ENCODE measurements around the gene KCNJ16. TPM values are rescaled to one million over a fixed set of nuclear protein-coding genes. Genes with fewer than 3 reads are reported as not detected.
"Not testable (repeated sequence)": the region's sequence is repeated elsewhere in the genome, so short reads cannot be mapped to it uniquely, and the experiment has no call there.

The KCNJ16 gene
- polyA plus RNA-seq (ENCODE audit: insufficient read length in 4 of 4), result 100 to 1,000 TPM in 3 of 4 donors, 1 to 10 TPM in 1; 5.9 to 180 (median 144) TPM

GRCh38 chr17:70074956-70075355 lies at the start of gene KCNJ16:
Gene KCNJ16 (plus strand): TSS chr17:70075225. CDS start chr17:70132088, 56,863 bp downstream.
- DNase-seq (ENCODE audit: low read depth in 4 of 4, low spot score in 3 of 4), result peak; percentile 58 to 85 (median 76)

- no peak for DNase-seq (ENCODE audit: low read depth in 4 of 4, low spot score in 3 of 4)
Observed at GRCh38 chr17:70028397-70028796, 46.6 kb upstream of the KCNJ16 start.

- DNase-seq (ENCODE audit: low read depth in 4 of 4, low spot score in 3 of 4), result no peak
Observed at GRCh38 chr17:70028978-70029767, 45.9 kb upstream of the KCNJ16 start.

GRCh38 chr17:70030371-70030770 lies 44.7 kb upstream of the KCNJ16 start:
- DNase-seq (ENCODE audit: low read depth in 4 of 4, low spot score in 3 of 4), result no peak

GRCh38 chr17:70031341-70031740 lies 43.7 kb upstream of the KCNJ16 start:
- DNase-seq (ENCODE audit: low read depth in 4 of 4, low spot score in 3 of 4), result no peak

GRCh38 chr17:70033165-70033564 lies 41.9 kb upstream of the KCNJ16 start:
- no peak for DNase-seq (ENCODE audit: low read depth in 4 of 4, low spot score in 3 of 4)

GRCh38 chr17:70034158-70034557 lies 40.9 kb upstream of the KCNJ16 start:
- no peak for DNase-seq (ENCODE audit: low read depth in 4 of 4, low spot score in 3 of 4)

- DNase-seq (ENCODE audit: low read depth in 4 of 4, low spot score in 3 of 4), result no peak
Observed at GRCh38 chr17:70037498-70037897, 37.5 kb upstream of the KCNJ16 start.

GRCh38 chr17:70040336-70040735 lies 34.7 kb upstream of the KCNJ16 start:
- DNase-seq (ENCODE audit: low read depth in 4 of 4, low spot score in 3 of 4), result no peak

- DNase-seq (ENCODE audit: low read depth in 4 of 4, low spot score in 3 of 4), result no peak
Observed at GRCh38 chr17:70041061-70041460, 34.0 kb upstream of the KCNJ16 start.

GRCh38 chr17:70041540-70041939 lies 33.5 kb upstream of the KCNJ16 start:
- DNase-seq (ENCODE audit: low read depth in 4 of 4, low spot score in 3 of 4), result no peak

- DNase-seq (ENCODE audit: low read depth in 4 of 4, low spot score in 3 of 4), result not testable (repeated sequence)
Observed at GRCh38 chr17:70045780-70046179, 29.2 kb upstream of the KCNJ16 start.

GRCh38 chr17:70047619-70048419 lies 27.2 kb upstream of the KCNJ16 start:
- no peak for DNase-seq (ENCODE audit: low read depth in 4 of 4, low spot score in 3 of 4)

- no peak for DNase-seq (ENCODE audit: low read depth in 4 of 4, low spot score in 3 of 4)
Observed at GRCh38 chr17:70049801-70050591, 25.0 kb upstream of the KCNJ16 start.

- no peak for DNase-seq (ENCODE audit: low read depth in 4 of 4, low spot score in 3 of 4)
Observed at GRCh38 chr17:70050931-70051330, 24.1 kb upstream of the KCNJ16 start.

- DNase-seq (ENCODE audit: low read depth in 4 of 4, low spot score in 3 of 4), result no peak
Observed at GRCh38 chr17:70053241-70054234, 21.5 kb upstream of the KCNJ16 start.

- no peak for DNase-seq (ENCODE audit: low read depth in 4 of 4, low spot score in 3 of 4)
Observed at GRCh38 chr17:70055000-70055399, 20.0 kb upstream of the KCNJ16 start.

GRCh38 chr17:70059071-70059470 lies 16.0 kb upstream of the KCNJ16 start:
- DNase-seq (ENCODE audit: low read depth in 4 of 4, low spot score in 3 of 4), result no peak

- no peak for DNase-seq (ENCODE audit: low read depth in 4 of 4, low spot score in 3 of 4)
Observed at GRCh38 chr17:70059649-70060048, 15.4 kb upstream of the KCNJ16 start.

- DNase-seq (ENCODE audit: low read depth in 4 of 4, low spot score in 3 of 4), result no peak
Observed at GRCh38 chr17:70060415-70060814, 14.6 kb upstream of the KCNJ16 start.

Data from left renal pelvis (tissue), 4 donors.